ENCODE measurements around the gene MLXIP. TPM values are rescaled to one million over a fixed set of nuclear protein-coding genes. Genes with fewer than 3 reads are reported as not detected.

MLXIP gene
- total RNA-seq, 2 donors from 2014 or later = 158 to 201 TPM

DNA sequence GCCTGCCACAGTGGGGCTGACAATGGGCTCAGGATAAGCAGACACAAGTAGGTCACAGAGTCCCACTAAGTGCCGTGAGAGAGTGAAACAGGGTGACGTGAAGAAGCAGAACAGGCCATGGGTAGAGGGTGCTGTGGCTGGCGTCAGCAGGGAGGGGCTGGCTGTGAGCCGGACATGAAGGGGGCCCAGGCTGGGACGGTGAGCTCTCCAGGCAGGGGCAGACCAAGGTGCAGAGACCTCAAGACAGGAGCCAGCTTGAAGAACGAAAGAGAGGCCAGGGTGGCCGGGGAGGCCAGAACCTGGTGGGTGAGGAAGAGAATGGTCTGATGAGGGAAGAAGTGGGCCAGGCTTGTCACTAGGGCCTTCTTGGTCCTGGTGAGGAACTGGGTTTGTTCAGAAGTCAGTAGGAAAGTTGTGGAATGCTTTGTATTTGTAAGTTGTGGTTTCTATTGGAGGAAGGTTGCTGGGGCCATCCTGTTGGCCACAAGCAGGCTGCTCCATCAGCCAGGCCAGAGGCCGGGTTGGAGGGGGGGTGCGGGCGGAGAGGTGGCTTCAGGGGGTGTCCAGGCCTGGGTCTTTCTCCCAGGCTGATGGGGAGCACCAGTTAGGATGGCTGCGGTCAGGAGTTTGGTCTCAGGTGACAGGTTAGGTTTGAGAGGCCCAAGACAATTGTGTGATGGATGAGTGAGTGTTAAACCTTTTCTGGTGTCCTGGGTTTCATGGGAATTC lies 21.4 kb upstream of the MLXIP start:
- intact Hi-C loops (cut with DNase I) = no loop called here
- Histone ChIP-seq H3K9me3 (no peaks in the 10 kb centered on the region), H3K27ac (no peak overlapping the region), H3K36me3 (no peaks in the 10 kb centered on the region), H3K27me3 (no peaks in the 10 kb centered on the region), H3K9ac (ENCODE audit: low read depth in 2 of 2, low read length in 2 of 2) (no peak overlapping the region), H3K4me1 (no peaks in the 10 kb centered on the region), H3K4me3 (no peak overlapping the region)
- no peak for DNase-seq
- TF ChIP-seq, protein P1, sequence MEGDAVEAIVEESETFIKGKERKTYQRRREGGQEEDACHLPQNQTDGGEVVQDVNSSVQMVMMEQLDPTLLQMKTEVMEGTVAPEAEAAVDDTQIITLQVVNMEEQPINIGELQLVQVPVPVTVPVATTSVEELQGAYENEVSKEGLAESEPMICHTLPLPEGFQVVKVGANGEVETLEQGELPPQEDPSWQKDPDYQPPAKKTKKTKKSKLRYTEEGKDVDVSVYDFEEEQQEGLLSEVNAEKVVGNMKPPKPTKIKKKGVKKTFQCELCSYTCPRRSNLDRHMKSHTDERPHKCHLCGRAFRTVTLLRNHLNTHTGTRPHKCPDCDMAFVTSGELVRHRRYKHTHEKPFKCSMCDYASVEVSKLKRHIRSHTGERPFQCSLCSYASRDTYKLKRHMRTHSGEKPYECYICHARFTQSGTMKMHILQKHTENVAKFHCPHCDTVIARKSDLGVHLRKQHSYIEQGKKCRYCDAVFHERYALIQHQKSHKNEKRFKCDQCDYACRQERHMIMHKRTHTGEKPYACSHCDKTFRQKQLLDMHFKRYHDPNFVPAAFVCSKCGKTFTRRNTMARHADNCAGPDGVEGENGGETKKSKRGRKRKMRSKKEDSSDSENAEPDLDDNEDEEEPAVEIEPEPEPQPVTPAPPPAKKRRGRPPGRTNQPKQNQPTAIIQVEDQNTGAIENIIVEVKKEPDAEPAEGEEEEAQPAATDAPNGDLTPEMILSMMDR (IDR thresholded peaks at IDR 0.05) = no peak

DNA sequence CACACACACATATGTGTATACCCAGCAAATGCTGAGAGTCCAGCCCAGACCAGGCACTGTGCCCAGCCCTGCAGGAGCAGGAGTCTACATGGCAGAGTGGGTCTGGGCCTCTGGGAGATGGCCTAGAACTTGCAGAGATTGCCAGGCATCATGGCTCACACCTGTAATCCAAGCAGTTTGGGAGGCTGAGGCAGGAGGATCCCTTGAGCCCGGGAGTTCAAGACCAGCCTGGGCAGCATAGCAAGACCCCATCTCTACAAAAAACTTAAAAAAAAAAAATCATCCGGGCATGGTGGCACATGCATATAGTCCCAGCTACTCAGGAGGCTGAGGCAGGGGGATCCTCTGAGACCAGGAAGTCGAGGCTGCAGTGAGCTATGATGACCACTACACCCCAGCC lies 20.8 kb upstream of the MLXIP start:
- no peaks in the 10 kb centered on the region for H3K36me3 ChIP-seq
- H3K4me3 ChIP-seq = no peak overlapping the region
- no peaks in the 10 kb centered on the region for H3K9me3 ChIP-seq
- no peaks in the 10 kb centered on the region for H3K27me3 ChIP-seq
- no peak for DNase-seq
- no peak overlapping the region for H3K27ac ChIP-seq
- intact Hi-C loops (cut with DNase I) = no loop called here
- H3K4me1 ChIP-seq = no peaks in the 10 kb centered on the region
- TF ChIP-seq, protein P1 (IDR thresholded peaks at IDR 0.05) = no peak
- H3K9ac ChIP-seq (ENCODE audit: low read depth in 2 of 2, low read length in 2 of 2) = no peak overlapping the region

DNA sequence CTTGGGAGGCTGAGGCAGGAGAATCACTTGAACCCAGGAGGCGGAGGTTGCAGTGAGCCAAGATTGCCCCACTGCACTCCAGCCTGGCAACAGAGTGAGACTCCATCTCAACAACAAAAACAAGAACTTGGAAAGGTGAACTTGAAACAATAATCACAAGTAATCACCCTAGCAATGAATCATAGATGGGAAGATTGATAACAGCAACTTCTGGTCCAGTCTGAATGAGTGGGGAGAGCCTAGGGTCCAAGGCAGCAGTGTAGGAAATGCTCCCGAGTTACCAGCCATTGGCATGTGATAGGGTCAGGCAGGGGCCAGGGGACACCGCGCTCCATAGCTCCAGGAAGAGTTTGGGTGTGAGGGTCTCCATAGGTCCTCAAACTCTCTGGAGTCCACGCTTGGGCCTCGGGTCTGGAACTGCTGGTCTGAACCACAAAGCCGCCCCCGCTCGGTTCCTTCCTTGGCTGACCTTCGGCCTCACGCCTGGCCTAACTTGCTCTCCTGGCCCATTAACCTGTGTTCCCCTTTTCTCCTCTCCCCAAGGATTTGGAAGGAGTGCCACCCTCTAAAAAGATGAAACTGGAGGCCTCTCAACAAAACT lies 19.9 kb upstream of the MLXIP start:
- H3K36me3 ChIP-seq = no peaks in the 10 kb centered on the region
- H3K27ac ChIP-seq = no peak overlapping the region
- no peaks in the 10 kb centered on the region for H3K9me3 ChIP-seq
- H3K4me1 ChIP-seq = peaks cover 5% of the 10 kb centered on the region
- TF ChIP-seq, protein P1 (IDR thresholded peaks at IDR 0.05) = no peak
- no peak overlapping the region for H3K4me3 ChIP-seq
- H3K9ac ChIP-seq (ENCODE audit: low read depth in 2 of 2, low read length in 2 of 2) = no peak overlapping the region
- no peaks in the 10 kb centered on the region for H3K27me3 ChIP-seq
- no peak for DNase-seq
- intact Hi-C loops (cut with DNase I) = no loop called here

DNA sequence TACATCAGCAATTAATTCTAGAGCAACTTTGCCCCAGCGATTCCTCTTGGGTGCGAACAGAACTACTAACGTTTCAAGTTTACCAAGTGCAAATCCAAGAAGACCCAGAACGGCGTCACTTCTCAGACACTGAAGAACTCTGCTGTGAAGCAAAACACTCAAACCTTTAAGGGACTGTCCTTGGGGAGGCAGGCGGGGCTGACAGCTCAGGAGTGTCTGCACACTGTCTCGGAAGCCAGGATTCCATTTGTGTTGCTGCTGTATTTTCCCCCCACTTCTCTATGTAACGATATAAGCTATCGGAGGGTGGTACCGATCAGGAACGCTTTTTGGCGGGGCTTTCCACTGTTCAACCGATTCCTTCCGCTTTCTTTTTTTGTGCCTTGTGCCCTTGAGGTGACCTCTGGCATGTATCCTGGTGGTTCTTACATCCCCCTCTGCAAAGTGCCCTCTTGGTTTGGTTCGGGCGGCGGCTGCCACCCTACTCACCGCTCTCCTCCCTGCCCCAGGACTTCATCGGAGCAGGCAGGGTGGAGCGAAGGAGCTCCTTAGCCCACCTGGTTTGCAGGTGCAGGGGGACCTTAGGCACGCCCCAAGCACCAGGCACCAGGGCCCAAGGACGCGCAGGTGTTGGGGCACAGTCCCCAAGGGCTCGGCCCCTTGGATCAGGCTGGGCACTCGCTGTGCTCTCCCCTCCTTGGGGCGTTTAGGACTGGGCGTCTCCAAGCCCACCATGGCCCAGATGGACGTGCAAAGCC lies 19.2 kb upstream of the MLXIP start:
- intact Hi-C loops (cut with DNase I) = no loop called here
- H3K36me3 ChIP-seq = no peaks in the 10 kb centered on the region

DNA sequence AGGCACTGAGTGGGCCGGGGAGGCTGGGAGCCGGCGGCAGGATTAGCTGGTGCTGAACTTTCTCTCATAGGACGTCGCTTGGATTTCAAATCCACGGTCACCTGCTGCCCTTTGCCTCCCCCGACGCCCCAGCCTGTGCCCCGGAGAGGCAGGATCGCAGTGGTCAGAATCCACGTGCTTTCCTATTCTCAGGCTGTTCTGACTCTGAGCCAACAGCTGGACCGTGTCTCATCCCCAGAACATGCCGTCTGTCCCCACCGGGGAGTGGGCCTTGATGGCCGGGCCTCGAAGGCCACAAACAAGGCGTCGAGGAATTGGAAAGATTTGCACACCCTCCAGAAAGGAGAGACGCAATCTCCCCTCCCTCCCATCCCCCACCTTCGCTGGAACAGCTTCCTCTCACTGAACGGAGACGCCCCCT lies 18.5 kb upstream of the MLXIP start:
- Histone ChIP-seq H3K9me3 (no peaks in the 10 kb centered on the region), H3K4me3 (no peak overlapping the region), H3K36me3 (no peaks in the 10 kb centered on the region), H3K9ac (ENCODE audit: low read depth in 2 of 2, low read length in 2 of 2) (no peak overlapping the region), H3K4me1 (peaks cover 9% of the 10 kb centered on the region), H3K27me3 (no peaks in the 10 kb centered on the region), H3K27ac (no peak overlapping the region)
- TF ChIP-seq, protein P1 (IDR thresholded peaks at IDR 0.05) = no peak
- DNase-seq = peak; percentile 29
- intact Hi-C loops (cut with DNase I) = no loop called here

More for the DNA sequence above, 19.2 kb upstream of the MLXIP start:
- no peak for DNase-seq
- H3K9ac ChIP-seq (ENCODE audit: low read depth in 2 of 2, low read length in 2 of 2) = no peak overlapping the region
- H3K4me1 ChIP-seq = peaks cover 9% of the 10 kb centered on the region
- H3K4me3 ChIP-seq = no peak overlapping the region
- TF ChIP-seq, protein P1 (IDR thresholded peaks at IDR 0.05) = no peak
- no peak overlapping the region for H3K27ac ChIP-seq
- H3K27me3 ChIP-seq = no peaks in the 10 kb centered on the region
- H3K9me3 ChIP-seq = no peaks in the 10 kb centered on the region

Data from colonic mucosa (tissue), 4 donors.